HG02571 (cell line): ENCODE measurements around the gene HK1.
A peak's percentile ranks its signal among the peaks of the same experiment; 100 is the strongest.

Experiments used
- ATAC-seq: cut with Tn5 transposase; IDR thresholded peaks from one replicate; pipeline ENCODE4 v1.9.1; 2021; ENCODE audit warnings: mild to moderate bottlenecking, moderate library complexity; ENCODE audit not compliant: unreplicated experiment

HK1 gene

DNA sequence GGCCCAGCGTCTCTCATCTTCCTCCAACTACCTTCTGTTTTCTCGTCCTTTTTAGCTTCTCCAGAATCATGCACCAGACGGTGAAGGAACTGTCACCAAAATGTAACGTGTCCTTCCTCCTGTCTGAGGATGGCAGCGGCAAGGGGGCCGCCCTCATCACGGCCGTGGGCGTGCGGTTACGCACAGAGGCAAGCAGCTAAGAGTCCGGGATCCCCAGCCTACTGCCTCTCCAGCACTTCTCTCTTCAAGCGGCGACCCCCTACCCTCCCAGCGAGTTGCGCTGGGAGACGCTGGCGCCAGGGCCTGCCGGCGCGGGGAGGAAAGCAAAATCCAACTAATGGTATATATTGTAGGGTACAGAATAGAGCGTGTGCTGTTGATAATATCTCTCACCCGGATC is 122.6 kb downstream of the HK1 start:
- ATAC-seq = no peak

- no peak for ATAC-seq
Measured at GRCh38 chr10:69401416-69401815, 123.1 kb downstream of the HK1 start.

DNA sequence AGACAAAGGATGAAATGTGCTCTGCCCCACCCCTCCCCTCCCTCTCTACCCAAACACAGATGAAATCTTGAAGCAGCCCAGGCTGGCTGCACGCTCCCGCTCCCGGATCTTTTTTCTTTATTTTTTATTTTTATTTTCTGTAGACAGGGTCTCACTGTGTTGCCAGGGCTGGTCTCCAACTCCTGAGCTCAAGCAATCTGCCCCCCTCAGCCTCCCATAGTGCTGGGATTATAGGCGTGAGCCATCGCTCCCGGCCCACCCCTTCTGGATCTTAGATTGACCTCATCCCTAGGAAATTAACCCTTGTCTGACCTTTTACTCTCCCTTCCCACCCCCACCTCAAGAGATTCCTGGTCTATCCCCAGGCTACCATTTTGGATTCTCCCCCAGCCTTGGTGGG is 124.1 kb downstream of the HK1 start:
- ATAC-seq = no peak

- no peak for ATAC-seq
Measured at GRCh38 chr10:69403066-69403465, 124.8 kb downstream of the HK1 start.

DNA sequence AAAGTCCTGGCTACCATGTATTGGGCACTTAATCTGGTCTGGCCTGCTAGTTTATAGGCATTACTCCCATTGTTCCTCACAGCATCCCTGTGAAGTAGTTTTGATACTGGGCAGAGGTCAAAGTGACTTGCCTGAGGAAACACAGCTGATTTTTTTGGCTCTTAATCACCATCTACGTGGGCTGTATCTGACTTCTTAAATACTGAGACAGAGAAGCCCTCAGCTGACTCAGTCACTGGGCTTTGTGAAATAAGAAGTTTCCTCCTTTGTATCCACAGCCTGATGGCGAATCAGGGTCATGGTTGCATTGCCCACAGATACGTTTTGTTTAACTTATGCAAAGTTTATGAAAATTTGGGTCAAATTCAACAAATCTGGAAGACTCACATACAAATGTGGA is 125.2 kb downstream of the HK1 start:
- ATAC-seq = no peak

DNA sequence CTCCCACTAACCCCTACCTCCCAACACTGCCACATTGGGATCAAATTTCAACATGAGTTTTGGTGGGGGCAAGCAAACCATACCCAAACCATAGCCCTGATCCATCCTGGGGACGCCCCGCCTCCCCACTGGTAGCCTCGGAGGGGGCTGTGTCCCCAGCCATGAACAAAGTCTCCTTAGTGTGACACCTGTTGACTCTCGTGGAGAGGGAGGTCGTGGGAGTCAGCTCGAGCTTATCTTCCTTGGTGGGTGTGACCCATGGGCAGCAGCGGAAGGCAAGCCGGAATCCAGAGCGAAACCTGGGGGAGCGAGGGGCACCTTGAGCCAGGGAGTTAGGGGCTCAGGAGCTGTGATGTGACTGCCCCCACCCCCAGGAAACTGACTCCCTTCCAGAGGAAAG is 126.5 kb downstream of the HK1 start:
- ATAC-seq = no peak

DNA sequence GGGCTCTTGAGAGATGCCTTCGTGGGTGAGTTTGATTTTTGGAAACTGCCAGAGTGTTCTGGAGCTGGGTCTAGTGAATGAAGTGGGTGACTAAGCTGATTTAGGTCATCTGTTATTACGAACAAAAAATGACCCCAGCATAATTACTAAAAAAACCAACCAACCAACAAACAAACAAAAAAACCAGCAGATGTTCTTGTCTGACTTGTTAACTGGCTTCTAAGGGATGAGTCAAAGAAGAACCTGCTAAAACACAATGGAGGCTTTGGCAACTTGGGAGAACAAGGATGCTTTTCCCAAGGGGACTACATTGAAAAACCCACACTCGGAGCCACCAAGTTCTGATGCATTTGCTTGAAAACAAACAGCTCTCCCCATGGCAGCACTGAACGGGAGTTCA is 126.9 kb downstream of the HK1 start:
- no peak for ATAC-seq

DNA sequence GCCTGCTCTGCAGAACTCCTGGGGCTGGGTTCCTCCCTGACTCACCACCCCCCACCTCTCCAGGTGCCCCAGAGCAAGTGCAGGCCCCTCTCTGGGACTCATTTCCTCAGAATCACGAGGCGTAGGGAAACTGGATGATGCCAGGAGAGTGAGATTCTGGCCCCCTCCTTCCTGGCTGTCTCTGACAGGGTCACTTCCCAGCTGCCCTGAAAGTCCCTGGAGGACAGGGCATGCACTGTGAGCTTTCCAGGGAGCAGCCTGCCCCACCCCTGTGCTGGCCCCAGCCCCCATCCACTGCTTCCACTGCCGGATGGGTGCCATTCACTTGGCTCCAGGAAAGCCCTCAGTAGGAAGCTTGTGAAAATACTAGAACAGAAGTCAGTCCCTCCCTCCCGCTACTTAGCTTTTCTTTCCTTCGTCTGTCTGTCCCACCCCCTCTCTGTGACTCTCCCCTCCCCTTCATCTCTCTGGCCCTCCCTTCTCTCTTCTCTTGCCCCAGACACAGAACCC is 128.1 kb downstream of the HK1 start:
- ATAC-seq = no peak

DNA sequence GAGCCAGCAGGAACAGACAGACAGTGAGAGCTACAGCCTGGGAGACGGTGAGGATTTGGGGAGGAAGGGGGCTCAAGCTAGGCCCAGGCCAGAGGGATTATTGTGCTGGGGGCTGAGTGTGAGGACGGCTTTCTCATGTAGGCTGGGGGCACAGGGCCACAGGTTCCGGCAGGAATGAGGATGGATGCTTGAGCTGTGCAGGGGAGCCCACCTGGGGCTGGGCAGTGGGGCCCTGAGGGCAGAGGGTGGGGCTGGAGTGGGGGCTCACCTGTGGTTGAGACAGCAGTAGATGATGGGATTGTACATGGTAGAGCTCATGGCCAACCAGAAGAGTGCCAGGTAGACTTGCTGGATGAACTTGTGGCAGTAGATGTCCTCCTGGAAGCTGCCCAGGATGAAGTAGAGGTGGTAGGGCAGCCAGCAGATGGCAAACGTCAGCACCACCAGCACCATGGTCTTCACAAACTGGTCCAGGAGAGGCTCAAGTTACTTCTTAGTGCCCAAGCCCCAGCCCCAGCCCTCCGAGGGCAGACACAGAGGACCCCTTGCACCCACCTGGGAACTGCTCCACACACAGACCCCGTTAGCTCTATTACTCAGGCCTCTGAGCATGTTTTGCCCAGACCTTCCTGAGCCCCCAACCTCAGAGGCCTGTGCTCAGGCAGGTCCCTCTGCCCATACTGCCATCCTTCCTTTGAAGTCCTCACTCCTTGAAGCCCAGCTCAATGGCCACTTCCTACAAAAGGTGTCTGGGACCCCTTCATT is 128.7 kb downstream of the HK1 start:
- ATAC-seq = no peak

GRCh38 chr10:69407621-69408301 is 129.5 kb downstream of the HK1 start:
- ATAC-seq = no peak

DNA sequence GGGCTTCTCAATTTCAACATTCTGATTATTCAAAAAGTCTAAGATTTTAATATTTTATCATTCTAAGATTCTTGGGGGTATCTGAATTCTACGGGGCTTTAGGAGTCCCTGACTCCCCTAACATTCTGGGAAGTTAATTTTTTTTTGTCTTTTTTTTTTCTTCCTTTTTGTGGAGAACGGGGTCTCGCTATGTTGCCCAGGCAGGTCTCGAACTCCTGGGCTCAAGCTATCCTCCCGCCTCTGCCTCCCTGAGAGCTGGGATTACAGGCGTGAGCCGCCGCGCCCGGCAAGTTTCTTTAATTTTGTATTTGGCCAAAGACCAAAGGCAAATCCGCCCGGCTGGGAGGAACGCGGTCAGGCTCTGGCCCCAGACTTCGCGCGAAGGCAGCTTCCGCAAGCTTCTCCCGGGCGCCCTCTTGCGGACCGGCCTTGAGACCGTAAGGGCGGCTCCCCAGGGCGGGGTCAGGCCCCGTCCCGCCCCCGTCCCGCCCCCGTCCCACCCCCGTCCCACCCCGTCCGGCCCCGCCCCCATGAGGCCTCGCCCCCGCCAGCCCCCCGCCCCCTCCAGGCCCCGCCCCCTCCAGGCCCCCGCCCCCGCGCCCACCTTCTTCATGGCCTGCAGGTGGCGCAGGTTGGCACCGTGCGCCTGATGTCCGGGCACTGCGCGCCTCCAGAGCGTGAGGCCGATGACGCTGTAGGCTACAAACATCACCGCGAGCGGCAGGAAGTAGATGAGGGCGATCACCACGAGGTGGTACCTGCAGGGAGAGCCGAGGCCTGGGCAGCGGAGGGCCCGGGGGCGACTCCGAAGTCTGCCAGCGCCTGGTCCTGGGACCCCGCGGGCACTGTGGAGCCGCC is 130.3 kb downstream of the HK1 start:
- peak; percentile 85 for ATAC-seq

- no peak for ATAC-seq
Measured at GRCh38 chr10:69409176-69409495, 130.8 kb downstream of the HK1 start.

GRCh38 chr10:69409968-69410367 is 131.7 kb downstream of the HK1 start:
- ATAC-seq = no peak

GRCh38 chr10:69410487-69410886 is 132.2 kb downstream of the HK1 start:
- no peak for ATAC-seq

GRCh38 chr10:69411476-69411875 is 133.2 kb downstream of the HK1 start:
- ATAC-seq = no peak

DNA sequence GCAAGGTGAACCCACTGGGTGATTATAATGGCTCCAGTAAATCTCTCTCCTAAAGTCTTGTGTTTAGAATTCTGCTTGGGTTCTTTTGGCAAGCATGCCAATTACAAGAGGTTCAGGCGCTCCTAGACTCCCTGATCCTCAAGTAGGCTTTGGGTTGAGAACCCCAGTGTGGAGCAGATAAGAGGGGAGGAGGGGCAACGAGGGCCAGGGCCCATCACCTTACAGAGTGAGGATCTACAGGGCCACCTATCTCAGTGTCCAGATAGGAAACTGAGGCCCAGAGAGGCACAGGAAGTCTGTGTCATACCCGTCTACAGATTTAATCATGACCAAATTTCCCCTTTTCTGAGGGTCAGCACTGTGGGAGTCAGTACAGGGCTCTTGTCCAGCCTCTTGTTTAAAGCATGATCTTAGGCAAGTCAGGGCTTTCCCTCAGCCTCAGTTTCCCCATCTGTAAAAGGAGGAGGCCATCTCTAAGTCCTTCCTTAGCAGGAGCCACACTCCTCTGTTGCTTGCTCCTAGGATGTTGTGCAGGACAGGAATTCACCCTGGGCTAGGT is 134.0 kb downstream of the HK1 start:
- ATAC-seq = no peak

- no peak for ATAC-seq
Measured at GRCh38 chr10:69413221-69413865, 135.0 kb downstream of the HK1 start.

- ATAC-seq = no peak
Measured at GRCh38 chr10:69414036-69415018, 136.0 kb downstream of the HK1 start.

GRCh38 chr10:69415049-69415448 is 136.8 kb downstream of the HK1 start:
- no peak for ATAC-seq

DNA sequence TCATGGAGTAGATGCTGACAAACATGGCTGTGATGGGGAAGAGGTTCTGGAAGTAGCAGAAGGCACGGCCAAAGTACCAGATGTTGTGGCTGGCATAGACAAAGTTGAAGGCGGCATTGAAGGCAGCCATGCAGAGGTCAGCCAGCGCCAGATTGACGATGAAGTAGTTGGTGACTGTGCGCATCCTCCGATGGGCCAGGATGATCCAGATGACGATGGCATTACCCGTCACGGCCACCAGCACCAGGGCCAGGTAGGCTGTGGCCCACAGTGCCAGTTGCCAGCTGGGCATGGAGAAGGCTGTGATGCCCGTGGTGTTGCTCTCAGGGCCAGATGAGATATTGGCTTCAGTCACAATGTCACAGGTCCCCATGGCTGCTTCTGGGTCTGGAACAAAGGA is 137.7 kb downstream of the HK1 start:
- ATAC-seq = no peak
